K562 (cell line): ENCODE results near the gene DNAAF9. TPM values are rescaled to one million over a fixed set of nuclear protein-coding genes. Genes with fewer than 3 reads are reported as not detected.

ENCODE experiments used
- C11orf30 ChIP-seq: fragments of 450-650 bp; IDR thresholded peaks from 2 replicates; pipeline ENCODE4 v1.6.1; 2016; ENCODE audit warnings: low read depth, mild to moderate bottlenecking
- CEBPB ChIP-seq: fragments of 450-650 bp; IDR thresholded peaks from 2 replicates; pipeline ENCODE4 v1.6.1; 2016; ENCODE audit warnings: missing genetic modification characterization, missing compliant biosample characterization
- EP300 ChIP-seq: IDR thresholded peaks from 2 replicates; pipeline ENCODE4 v1.6.1; 2012; ENCODE audit warnings: low read length, improper control_type of control experiment
- EWSR1 ChIP-seq: fragments of 450-650 bp; IDR thresholded peaks from 2 replicates; pipeline ENCODE4 v1.6.1; 2018; ENCODE audit warnings: borderline replicate concordance, mild to moderate bottlenecking, low read depth, moderate library complexity; ENCODE audit not compliant: partially characterized antibody
- POLR3G ChIP-seq: IDR thresholded peaks from 2 replicates; pipeline ENCODE4 v1.6.1; 2011; ENCODE audit not compliant: insufficient read length, insufficient replicate concordance; ENCODE audit errors: extremely low read depth
- SMAD4 ChIP-seq: fragments of 250-450 bp; sonication (Bioruptor Pico); conservative IDR thresholded peaks from 2 replicates; pipeline ENCODE4 v1.8.0; 2021; ENCODE audit warnings: inconsistent platforms, mild to moderate bottlenecking, moderate library complexity
- TRIM25 ChIP-seq: fragments of 450-650 bp; IDR thresholded peaks from 2 replicates; pipeline ENCODE4 v1.7.0; 2016; ENCODE audit warnings: borderline replicate concordance
- ZBTB11 ChIP-seq, 3 experiments: fragments of 200-800 bp in 1 of 3; fragments of 250-450 bp in 1 of 3; fragments of 450-650 bp in 1 of 3; sonication (Bioruptor Pico) in 1 of 3; sonication (Bioruptor generic) in 1 of 3; formaldehyde crosslinking in 1 of 3; IDR thresholded peaks; 2 replicates each; pipeline versions ENCODE4 v1.6.1 to v1.8.0; 2016 to 2022; ENCODE audit warnings: mild to moderate bottlenecking in 2 of 3, missing genetic modification characterization in 2 of 3, missing compliant biosample characterization in 1 of 3, moderate library complexity in 1 of 3
- ZBTB26 ChIP-seq: fragments of 450-650 bp; formaldehyde crosslinking; IDR thresholded peaks from 2 replicates; pipeline ENCODE4 v1.4.0; 2022; ENCODE audit warnings: missing genetic modification characterization
- ZNF507 ChIP-seq: conservative IDR thresholded peaks from 2 replicates; pipeline ENCODE4 v1.6.1; 2017; ENCODE audit warnings: missing genetic modification characterization, missing compliant biosample characterization
- polyA plus RNA-seq, 8 experiments: library from polyadenylated mRNA; depleted of rRNA in 4 of 8; stranded (reverse) in 5 of 8; unstranded in 3 of 8; fragments of >200 nt; fragmentation: Nextera tagmentation in 2 of 8; fragmentation: Illumina TruSeq in 1 of 8; extraction: Ambion mirVana in 2 of 8; extraction: Trizol in 1 of 8; gene quantifications; 2 replicates each; pipeline versions ENCODE4 v1.2.1 to v1.2.3, GENCODE V29; 2011 to 2014; ENCODE audit warnings: inconsistent platforms in 1 of 8, missing spikeins in 1 of 8
- total RNA-seq, 7 experiments: library from RNA; depleted of rRNA in 6 of 7; stranded (reverse); fragments of >200 nt in 6 of 7; fragmentation: Illumina TruSeq in 2 of 7; extraction: Trizol in 2 of 7; gene quantifications; 2 replicates each; pipeline versions ENCODE4 v1.2.1 to v1.2.3, GENCODE V29; 2011 to 2021; ENCODE audit warnings: low replicate concordance in 1 of 7

Gene DNAAF9
- total and polyA plus RNA-seq, 9 of the 15 experiments (the other 6 are each of a cell fraction or from before 2014, with no cell fraction given), result 0.42 to 2.9 (median 1.9) TPM

GRCh38 chr20:3420211-3420707, 12.8 kb upstream of the DNAAF9 start (continued):
- TF ChIP-seq CEBPB (tag) (peak; percentile 73), EP300 (no peak), SMAD4 (CRISPR knock-in tag) (peak; percentile 59; the same call in 1 of the 2 replicates), EWSR1 (no peak), ZNF507 (tag) (no peak), ZBTB11 (CRISPR knock-in tag; IDR thresholded peaks at IDR 0.05) (no peak), POLR3G (no peak), C11orf30 (no peak), ZBTB26 (CRISPR knock-in tag) (no peak), TRIM25 (no peak)
